ENCODE results near the gene APP.

Gene APP

GRCh38 chr21:25857308-25858074, 313.1 kb downstream of the APP start:
- DNase-seq = no peak

DNA sequence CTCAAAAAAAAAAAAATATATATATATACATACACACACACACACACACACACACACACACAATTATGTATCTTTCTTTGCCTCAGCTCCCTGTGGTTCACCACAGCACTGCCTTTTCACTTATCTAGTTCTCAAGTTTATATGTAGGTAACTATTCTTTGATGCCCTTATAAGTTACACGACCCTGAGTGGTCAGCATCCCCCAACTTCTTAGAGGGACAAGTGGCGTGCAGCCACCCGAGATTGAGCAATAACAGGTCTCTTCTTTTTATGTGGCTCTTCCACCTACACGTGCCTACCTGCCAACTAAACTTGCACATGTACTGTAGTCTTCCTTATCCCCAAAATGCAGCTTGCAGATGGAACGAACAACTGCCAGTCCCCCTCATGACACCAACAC, 315.0 kb downstream of the APP start:
- no peak for DNase-seq

DNA sequence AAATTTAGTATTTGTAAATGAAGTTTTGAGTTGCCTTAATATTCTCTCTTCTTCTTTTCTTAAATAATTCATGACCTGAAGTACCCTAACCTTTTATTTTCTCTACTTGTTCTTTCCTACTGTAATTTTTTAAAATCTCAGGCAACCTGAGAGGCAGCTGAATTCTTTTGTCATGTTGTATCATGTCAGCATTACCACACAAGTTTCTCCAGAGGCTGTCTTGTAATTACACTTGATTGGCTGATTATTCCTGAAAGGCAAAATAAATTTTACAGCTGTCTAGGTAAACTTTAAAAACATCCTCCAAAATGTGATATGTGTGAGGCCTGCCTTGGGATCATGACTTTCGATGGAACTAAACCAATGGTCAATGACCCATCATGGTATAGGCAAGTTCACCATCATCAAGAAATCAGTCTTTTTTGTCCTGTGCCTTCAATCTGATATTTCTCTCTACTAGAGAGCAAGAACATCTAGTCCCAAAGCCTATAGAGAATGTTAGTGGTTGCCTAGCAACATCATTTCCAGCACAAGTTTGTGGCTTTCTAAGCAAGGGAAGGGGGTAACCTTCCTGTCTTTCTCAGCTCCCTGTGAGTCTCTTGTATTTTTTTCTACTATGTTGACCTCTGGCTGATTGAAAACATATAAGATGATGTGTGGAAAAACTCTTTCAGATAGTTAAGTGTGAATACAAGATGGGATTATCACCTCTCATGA, 320.3 kb downstream of the APP start:
- no peak for DNase-seq

DNA sequence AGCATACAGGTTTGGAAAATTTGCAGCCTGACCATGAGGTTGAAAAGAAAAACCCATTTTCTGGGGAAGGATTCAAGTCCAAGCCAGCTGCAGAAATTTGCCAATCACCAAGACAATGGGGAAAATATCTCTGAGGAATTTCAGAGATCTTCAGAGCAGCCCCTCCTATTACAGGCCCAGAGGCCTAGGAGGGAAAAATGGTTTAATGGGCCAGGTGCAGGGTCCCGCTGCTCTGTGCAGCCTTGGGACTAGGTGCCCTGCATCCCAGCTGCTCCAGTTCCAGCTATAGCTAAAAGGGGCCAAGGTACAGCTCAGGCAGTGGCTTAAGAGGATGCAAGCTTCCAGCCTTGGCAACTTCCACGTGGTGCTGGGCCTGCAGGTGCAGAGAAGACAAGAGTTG, 322.3 kb downstream of the APP start:
- no peak for DNase-seq

- no peak for DNase-seq
These were observed 324.8 kb downstream of the APP start for GRCh38 chr21:25845729-25846256.

DNA sequence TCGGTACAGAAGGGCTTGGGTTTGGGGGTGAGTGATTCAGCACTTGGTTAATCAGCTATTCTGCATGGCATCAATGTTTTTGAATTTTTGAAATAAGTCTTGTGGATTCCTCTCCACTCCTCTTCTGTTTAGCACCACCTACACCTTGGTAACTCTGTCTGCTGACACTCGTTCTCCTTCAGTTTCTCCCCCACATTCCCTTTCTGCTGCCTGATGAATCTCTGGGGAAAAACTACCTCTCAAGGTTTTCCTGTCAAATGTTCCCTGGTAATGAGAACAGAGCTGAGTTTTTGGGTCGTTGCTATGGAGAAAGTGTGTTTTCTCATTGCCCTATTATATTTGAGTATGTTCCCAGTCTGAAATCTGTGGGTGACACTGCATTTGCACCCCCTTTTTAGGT, 327.6 kb downstream of the APP start:
- DNase-seq = no peak

- no peak for DNase-seq
These were observed 331.8 kb downstream of the APP start for GRCh38 chr21:25838809-25839208.

DNA sequence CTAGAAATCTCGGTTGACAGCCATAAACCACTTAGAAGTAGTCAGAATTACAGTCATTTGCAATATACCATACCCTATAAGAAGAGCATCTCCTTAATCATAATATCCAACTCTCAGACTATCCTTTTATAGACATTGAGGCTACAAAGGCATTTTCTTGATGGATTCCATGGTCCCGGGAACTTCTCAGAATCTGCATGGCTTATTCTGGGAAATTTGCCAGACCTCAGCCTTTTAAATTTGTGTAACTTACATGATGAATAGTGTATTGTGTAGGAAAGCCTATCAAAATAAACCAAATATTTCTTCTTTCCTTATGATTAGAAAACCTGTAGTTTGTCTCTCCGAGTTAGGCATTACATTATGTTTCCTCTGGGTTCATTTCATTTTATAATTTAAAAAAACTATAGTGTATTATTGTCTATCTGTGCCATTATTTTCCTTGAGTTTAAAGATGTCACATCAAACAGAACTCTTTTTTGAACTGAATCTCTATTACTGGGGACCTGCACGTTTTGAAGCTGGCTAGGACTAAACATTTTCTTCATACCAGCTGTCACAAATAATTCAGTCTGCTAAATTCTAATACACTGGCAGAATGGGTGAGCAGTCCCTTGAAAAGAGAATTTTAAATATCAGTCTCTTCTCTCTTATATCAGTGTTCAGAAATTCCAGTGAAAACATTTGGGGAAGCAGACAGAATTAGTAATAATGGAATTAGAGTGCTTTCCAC, 332.9 kb downstream of the APP start:
- DNase-seq = no peak

DNA sequence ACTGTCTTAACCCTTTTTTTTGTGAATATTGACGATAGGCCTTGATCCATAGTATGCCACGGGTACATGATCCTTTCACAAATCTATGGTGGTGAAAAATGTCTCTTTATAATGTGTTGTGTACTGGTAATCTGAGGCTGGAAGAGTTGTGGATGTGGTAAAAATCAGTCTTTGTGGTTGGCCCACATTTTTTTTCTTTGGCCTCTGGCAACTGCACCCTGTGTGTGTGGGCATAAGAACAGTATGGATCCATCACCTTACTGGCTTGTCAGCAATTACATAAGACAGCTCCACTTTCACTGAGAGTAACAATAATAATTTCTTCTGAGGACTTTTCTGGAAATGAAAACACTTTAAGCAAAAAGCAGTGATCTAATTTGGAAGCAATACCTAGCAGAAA, 334.2 kb downstream of the APP start:
- DNase-seq = no peak

GRCh38 chr21:25834381-25834780, 336.2 kb downstream of the APP start:
- no peak for DNase-seq

GRCh38 chr21:25831300-25831960, 339.1 kb downstream of the APP start:
- DNase-seq = no peak
